OCI-LY3 (cell line): ENCODE data around the gene UAP1.

Experiments
- H2AFZ ChIP-seq: fragments of 200-600, 300-600 bp; shearing (Covaris generic); 2 replicates; pipeline ENCODE4 v1.6.0; 2014; ENCODE audit warnings: antibody characterized with exemption, low read depth, low read length
- H3K27ac ChIP-seq: fragments of 200-600, 300-600 bp; sonication (generic); 2 replicates; pipeline ENCODE4 v1.5.1; 2014; ENCODE audit warnings: mild to moderate bottlenecking, low read length, moderate library complexity, mixed read lengths
- H3K27me3 ChIP-seq: fragments of 200-600, 300-600 bp; sonication (generic); 2 replicates; pipeline ENCODE4 v1.6.1; 2014; ENCODE audit warnings: low read depth, low read length, mixed read lengths
- H3K36me3 ChIP-seq: fragments of 200-600, 300-600 bp; sonication (generic); replicated peaks from 2 replicates; pipeline ENCODE3; 2014; ENCODE audit warnings: low read depth, low read length, mixed read lengths
- H3K4me1 ChIP-seq: fragments of 300-600, 200-600 bp; sonication (generic); 2 replicates; pipeline ENCODE4 v1.6.1; 2014; ENCODE audit warnings: low read length, mixed read lengths
- H3K4me2 ChIP-seq: fragments of 200-600, 300-600 bp; sonication (generic); 2 replicates; pipeline ENCODE4 v1.6.1; 2014; ENCODE audit warnings: low read length, mixed read lengths
- H3K4me3 ChIP-seq: fragments of 300-600, 200-600 bp; sonication (generic); 2 replicates; pipeline ENCODE4 v1.5.1; 2014; ENCODE audit warnings: antibody characterized with exemption, mild to moderate bottlenecking, low read length, moderate library complexity
- H3K79me2 ChIP-seq: fragments of 300-600, 200-600 bp; shearing (Covaris generic); 2 replicates; pipeline ENCODE4 v1.6.1; 2014; ENCODE audit warnings: mild to moderate bottlenecking, low read length, mixed read lengths
- H3K9ac ChIP-seq: fragments of 300-600, 200-600 bp; shearing (Covaris generic); 2 replicates; pipeline ENCODE4 v1.6.0; 2014; ENCODE audit warnings: mild to moderate bottlenecking, low read length, moderate library complexity
- H3K9me3 ChIP-seq: fragments of 200-600, 300-600 bp; shearing (Covaris generic); 2 replicates; pipeline ENCODE4 v1.6.1; 2014; ENCODE audit warnings: low read length, mixed read lengths; ENCODE audit not compliant: insufficient read depth
- H4K20me1 ChIP-seq: fragments of 200-600, 300-600 bp; sonication (generic); 2 replicates; pipeline ENCODE4 v1.6.1; 2016; ENCODE audit warnings: low read length, mixed read lengths; ENCODE audit not compliant: insufficient read depth
- CTCF ChIP-seq: fragments of 200-600, 300-600 bp; sonication (generic); IDR thresholded peaks from 2 replicates; pipeline ENCODE4 v1.5.1; 2014; ENCODE audit warnings: antibody characterized with exemption, low read length, low read depth
- EZH2phosphoT487 ChIP-seq: fragments of 200-600 bp; shearing (Covaris generic); IDR thresholded peaks from 2 replicates; pipeline ENCODE4 v1.6.1; 2018; ENCODE audit warnings: antibody characterized with exemption, mixed run types, low read depth

The UAP1 gene

GRCh38 chr1:162557536-162557935, 4.0 kb upstream of the UAP1 start:
- TF ChIP-seq EZH2phosphoT487 (no peak), CTCF (no peak)
- no peaks in the 10 kb centered on the region for H3K9me3 ChIP-seq
- H2AFZ ChIP-seq, result no peak overlapping the region
- peaks cover 11% of the 10 kb centered on the region for H3K79me2 ChIP-seq
- H3K4me3 ChIP-seq, result no peak overlapping the region
- H3K4me2 ChIP-seq, result no peak overlapping the region
- no peak overlapping the region for H3K27ac ChIP-seq
- H3K4me1 ChIP-seq, result peaks cover 4% of the 10 kb centered on the region
- no peaks in the 10 kb centered on the region for H4K20me1 ChIP-seq
- H3K27me3 ChIP-seq, result no peaks in the 10 kb centered on the region
- no peaks in the 10 kb centered on the region for H3K36me3 ChIP-seq
- no peak overlapping the region for H3K9ac ChIP-seq

GRCh38 chr1:162560303-162561036, 1.1 kb upstream of the UAP1 start:
- peak overlapping the region; percentile 69 for H3K4me2 ChIP-seq
- H3K4me1 ChIP-seq, result peaks cover 4% of the 10 kb centered on the region
- peaks cover 40% of the 10 kb centered on the region for H3K79me2 ChIP-seq
- peak overlapping the region; percentile 89 for H3K4me3 ChIP-seq
- TF ChIP-seq CTCF (no peak), EZH2phosphoT487 (no peak)
- no peaks in the 10 kb centered on the region for H3K36me3 ChIP-seq
- no peaks in the 10 kb centered on the region for H3K27me3 ChIP-seq
- H4K20me1 ChIP-seq, result peaks cover 15% of the 10 kb centered on the region
- peak overlapping the region; percentile 67 for H3K9ac ChIP-seq
- peak overlapping the region; percentile 75 for H2AFZ ChIP-seq
- no peaks in the 10 kb centered on the region for H3K9me3 ChIP-seq
- H3K27ac ChIP-seq, result no peak overlapping the region

GRCh38 chr1:162561037-162561615, 396 bp upstream of the UAP1 start:
- H3K4me3 ChIP-seq, result peak overlapping the region; percentile 89
- peak overlapping the region; percentile 89 for H3K9ac ChIP-seq
- peaks cover 3% of the 10 kb centered on the region for H3K36me3 ChIP-seq
- peaks cover 45% of the 10 kb centered on the region for H3K79me2 ChIP-seq
- peaks cover 4% of the 10 kb centered on the region for H3K4me1 ChIP-seq
- no peaks in the 10 kb centered on the region for H3K9me3 ChIP-seq
- peak overlapping the region; percentile 72 for H3K4me2 ChIP-seq
- H3K27me3 ChIP-seq, result no peaks in the 10 kb centered on the region
- H2AFZ ChIP-seq, result peak overlapping the region; percentile 75
- peaks cover 20% of the 10 kb centered on the region for H4K20me1 ChIP-seq
- TF ChIP-seq CTCF, result no peak
- TF ChIP-seq EZH2phosphoT487, result no peak
- H3K27ac ChIP-seq, result peak overlapping the region; percentile 58

- peak overlapping the region; percentile 32; the same call in 1 of the 2 replicates for H2AFZ ChIP-seq
- H3K4me3 ChIP-seq, result peak overlapping the region; percentile 89
- no peaks in the 10 kb centered on the region for H3K27me3 ChIP-seq
- H3K79me2 ChIP-seq, result peaks cover 46% of the 10 kb centered on the region
- peak overlapping the region; percentile 58 for H3K27ac ChIP-seq
- peak overlapping the region; percentile 72 for H3K4me2 ChIP-seq
- peaks cover 9% of the 10 kb centered on the region for H3K36me3 ChIP-seq
- TF ChIP-seq CTCF, result no peak
- TF ChIP-seq EZH2phosphoT487, result no peak
- peaks cover 23% of the 10 kb centered on the region for H4K20me1 ChIP-seq
- peak overlapping the region; percentile 89 for H3K9ac ChIP-seq
- no peaks in the 10 kb centered on the region for H3K9me3 ChIP-seq
- H3K4me1 ChIP-seq, result peaks cover 4% of the 10 kb centered on the region
Measured at GRCh38 chr1:162562470-162562828, 927 bp downstream of the UAP1 start.
